Panc1 (cell line): ENCODE data around the gene OFD1. TPM values are rescaled to one million over a fixed set of nuclear protein-coding genes. Genes with fewer than 3 reads are reported as not detected.

ENCODE experiments used
- ATAC-seq: fragments of 200-7000 bp; cut with Tn5 transposase; 2 replicates; pipeline ENCODE4 v1.9.1; 2020; ENCODE audit warnings: mild to moderate bottlenecking, moderate library complexity
- BruUV-seq: library from RNA; stranded (reverse); fragments of 400-500 nt; replicated peaks from 2 replicates; lab custom pipeline; 2021; lab: Mats Ljungman, UMichigan
- CTCF ChIA-PET: fragments of 300-600 bp; sonication (Branson Sonifier 250); formaldehyde crosslinking; loops from one replicate; lab custom pipeline; 2022; ENCODE audit warnings: antibody characterized with exemption; lab: Charles Lee
- POLR2A ChIA-PET: fragments of 300-600 bp; sonication (Branson Sonifier 250); formaldehyde crosslinking; loops from one replicate; lab custom pipeline; 2022; ENCODE audit warnings: antibody characterized with exemption; lab: Charles Lee
- DNase-seq: peaks from one replicate; pipeline ENCODE4 v3.0.0-alpha.2; 2010; ENCODE audit warnings: low read depth, low spot score
- H3K27ac ChIP-seq: 2 replicates; pipeline ENCODE4 v1.5.1; 2011; ENCODE audit warnings: mild to moderate bottlenecking, low read length, inconsistent platforms
- H3K27me3 ChIP-seq: fragments of 200-500 bp; sonication (Bioruptor generic); 2 replicates; pipeline ENCODE4 v1.6.0; 2014; ENCODE audit warnings: low read length, inconsistent platforms; ENCODE audit not compliant: control insufficient read depth, insufficient read depth
- H3K36me3 ChIP-seq: fragments of 200-500 bp; sonication (Bioruptor generic); 2 replicates; pipeline ENCODE4 v1.5.1; 2014; ENCODE audit warnings: inconsistent platforms, mild to moderate bottlenecking, low read length, moderate library complexity; ENCODE audit not compliant: control insufficient read depth, insufficient read depth
- H3K4me1 ChIP-seq: 2 replicates; pipeline ENCODE4 v1.5.1; 2011; ENCODE audit warnings: inconsistent platforms, mild to moderate bottlenecking, low read length, moderate library complexity; ENCODE audit not compliant: control insufficient read depth, insufficient read depth
- H3K4me3 ChIP-seq, 2 experiments: 2 replicates each; pipeline ENCODE4 v1.5.1; 2011 to 2012; ENCODE audit warnings: low read depth in 2 of 2, low read length in 2 of 2, mild to moderate bottlenecking in 2 of 2, inconsistent platforms in 1 of 2, moderate library complexity in 1 of 2
- H3K9me3 ChIP-seq: fragments of 200-500 bp; sonication (Bioruptor generic); 2 replicates; pipeline ENCODE4 v1.5.1; 2014; ENCODE audit warnings: low read depth, mild to moderate bottlenecking, inconsistent platforms, low read length, moderate library complexity; ENCODE audit not compliant: control insufficient read depth, insufficient read depth
- CTCF ChIP-seq: fragments of 450-650 bp; IDR thresholded peaks from 2 replicates; pipeline ENCODE4 v1.5.1; 2017; ENCODE audit warnings: mild to moderate bottlenecking
- POLR2AphosphoS5 ChIP-seq: IDR thresholded peaks from 2 replicates; pipeline ENCODE4 v1.6.1; 2012; ENCODE audit warnings: mild to moderate bottlenecking, low read depth, low read length, moderate library complexity
- SIN3A ChIP-seq: IDR thresholded peaks from 2 replicates; pipeline ENCODE4 v1.6.1; 2012; ENCODE audit warnings: low read depth, mild to moderate bottlenecking, low read length, moderate library complexity, borderline replicate concordance; ENCODE audit not compliant: insufficient read depth
- TCF7L2 ChIP-seq: IDR thresholded peaks from 2 replicates; pipeline ENCODE4 v1.6.1; 2011; ENCODE audit warnings: mild to moderate bottlenecking, low read depth, low read length, inconsistent platforms
- in situ Hi-C: cut with HindIII; loops from 2 replicates; pipeline ENCODE4 v1.10.0; 2016; ENCODE audit warnings: low sequenced_read_pairs, low pct_unique_long_range_greater_than_20kb
- intact Hi-C: fragments of 100-400 bp; cut with micrococcal nuclease; formaldehyde crosslinking; loops from one replicate; pipeline ENCODE4 v1.10.0; 2022; ENCODE audit not compliant: unreplicated experiment
- total RNA-seq: library from RNA; stranded (reverse); gene quantifications from one replicate; pipeline ENCODE4 v1.2.1, GENCODE V29; 2021; ENCODE audit not compliant: unreplicated experiment
- TF ChIP-seq, protein P1 (sequence below), 2 experiments: IDR thresholded peaks; 2 replicates each; pipeline ENCODE4 v1.6.1; 2011 to 2012; ENCODE audit warnings: low read depth in 2 of 2, control low read depth in 1 of 2, low read length in 1 of 2, mild to moderate bottlenecking in 1 of 2, moderate library complexity in 1 of 2; ENCODE audit not compliant: insufficient read depth in 1 of 2

The OFD1 gene
- total RNA-seq, 1 experiment from 2014 or later = 22.8 TPM

DNA sequence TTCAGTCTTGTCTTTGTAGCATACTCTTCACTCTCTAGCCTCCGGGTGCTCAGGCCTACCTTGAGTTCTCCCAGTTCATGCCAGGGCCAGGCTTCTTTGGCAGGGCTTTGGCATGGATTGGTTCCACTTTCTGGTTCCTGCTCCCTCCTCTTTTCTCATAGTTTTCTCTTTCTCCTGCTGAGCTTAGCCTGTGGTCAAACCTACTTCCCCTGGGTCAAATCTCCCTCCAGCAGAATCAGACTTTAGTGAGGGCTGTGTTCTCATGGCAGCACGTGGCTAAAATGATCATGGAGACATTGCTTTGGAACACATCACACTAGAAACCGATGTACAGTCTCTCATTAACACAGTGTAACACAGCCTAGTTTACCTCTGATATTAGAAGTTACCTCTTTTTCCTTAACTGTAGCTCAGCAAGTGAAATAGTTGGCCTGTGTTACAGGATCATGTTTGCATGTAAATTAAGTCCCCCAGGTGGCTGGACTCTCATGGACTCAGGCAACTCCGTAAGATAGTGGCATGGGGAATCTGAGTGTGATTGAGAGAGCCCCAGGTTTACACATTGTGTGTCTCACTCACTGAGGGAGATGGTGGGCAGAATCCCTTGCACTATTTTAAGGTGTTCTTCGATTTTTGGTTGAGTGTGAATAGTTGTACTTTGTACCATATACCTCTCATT is 32.3 kb upstream of the OFD1 start:
- in situ Hi-C loops = no loop called here
- intact Hi-C loops = no loop called here
- Histone ChIP-seq H3K4me3 (no peak overlapping the region), H3K9me3 (no peaks in the 10 kb centered on the region), H3K27me3 (no peaks in the 10 kb centered on the region), H3K4me1 (no peaks in the 10 kb centered on the region), H3K27ac (no peak overlapping the region), H3K36me3 (no peaks in the 10 kb centered on the region)
- no TSS peak for BruUV-seq
- POLR2A ChIA-PET = no interaction called here
- CTCF ChIA-PET = no interaction called here
- ATAC-seq (no peak), DNase-seq (no peak)
- TF ChIP-seq POLR2AphosphoS5 (no peak), SIN3A (no peak), CTCF (no peak), TCF7L2 (no peak)
- TF ChIP-seq, protein P1, sequence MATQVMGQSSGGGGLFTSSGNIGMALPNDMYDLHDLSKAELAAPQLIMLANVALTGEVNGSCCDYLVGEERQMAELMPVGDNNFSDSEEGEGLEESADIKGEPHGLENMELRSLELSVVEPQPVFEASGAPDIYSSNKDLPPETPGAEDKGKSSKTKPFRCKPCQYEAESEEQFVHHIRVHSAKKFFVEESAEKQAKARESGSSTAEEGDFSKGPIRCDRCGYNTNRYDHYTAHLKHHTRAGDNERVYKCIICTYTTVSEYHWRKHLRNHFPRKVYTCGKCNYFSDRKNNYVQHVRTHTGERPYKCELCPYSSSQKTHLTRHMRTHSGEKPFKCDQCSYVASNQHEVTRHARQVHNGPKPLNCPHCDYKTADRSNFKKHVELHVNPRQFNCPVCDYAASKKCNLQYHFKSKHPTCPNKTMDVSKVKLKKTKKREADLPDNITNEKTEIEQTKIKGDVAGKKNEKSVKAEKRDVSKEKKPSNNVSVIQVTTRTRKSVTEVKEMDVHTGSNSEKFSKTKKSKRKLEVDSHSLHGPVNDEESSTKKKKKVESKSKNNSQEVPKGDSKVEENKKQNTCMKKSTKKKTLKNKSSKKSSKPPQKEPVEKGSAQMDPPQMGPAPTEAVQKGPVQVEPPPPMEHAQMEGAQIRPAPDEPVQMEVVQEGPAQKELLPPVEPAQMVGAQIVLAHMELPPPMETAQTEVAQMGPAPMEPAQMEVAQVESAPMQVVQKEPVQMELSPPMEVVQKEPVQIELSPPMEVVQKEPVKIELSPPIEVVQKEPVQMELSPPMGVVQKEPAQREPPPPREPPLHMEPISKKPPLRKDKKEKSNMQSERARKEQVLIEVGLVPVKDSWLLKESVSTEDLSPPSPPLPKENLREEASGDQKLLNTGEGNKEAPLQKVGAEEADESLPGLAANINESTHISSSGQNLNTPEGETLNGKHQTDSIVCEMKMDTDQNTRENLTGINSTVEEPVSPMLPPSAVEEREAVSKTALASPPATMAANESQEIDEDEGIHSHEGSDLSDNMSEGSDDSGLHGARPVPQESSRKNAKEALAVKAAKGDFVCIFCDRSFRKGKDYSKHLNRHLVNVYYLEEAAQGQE (IDR thresholded peaks at IDR 0.05; ENCODE audit: insufficient read depth in 1 of 2, low read depth in 2 of 2, low read length in 1 of 2) = no peak

DNA sequence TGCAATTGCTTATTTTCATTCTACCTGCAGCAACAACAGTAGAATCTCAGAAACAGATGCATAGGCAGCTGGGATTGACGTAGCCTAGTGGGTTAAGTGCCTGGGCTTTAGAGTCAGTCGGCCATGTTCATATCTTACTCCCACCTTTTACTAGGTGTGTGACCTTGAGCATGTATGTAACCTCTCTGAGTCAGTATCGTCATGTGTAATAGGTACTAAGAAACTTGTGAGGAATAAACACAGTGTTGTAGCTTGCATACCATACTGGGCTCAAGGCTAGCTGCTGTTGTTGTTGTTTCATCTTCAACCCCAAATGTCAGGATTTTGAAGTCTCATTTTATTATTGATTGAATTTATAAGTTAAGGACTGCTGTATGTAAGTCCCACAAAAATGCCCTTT is 31.4 kb upstream of the OFD1 start:
- no peak overlapping the region for H3K27ac ChIP-seq
- H3K9me3 ChIP-seq = no peaks in the 10 kb centered on the region
- in situ Hi-C loops (no loop called here), intact Hi-C loops (no loop called here)
- ChIA-PET CTCF (no interaction called here), POLR2A (no interaction called here)
- TF ChIP-seq TCF7L2 = no peak
- H3K4me1 ChIP-seq = no peaks in the 10 kb centered on the region
- no peaks in the 10 kb centered on the region for H3K36me3 ChIP-seq
- H3K4me3 ChIP-seq = no peak overlapping the region
- no peaks in the 10 kb centered on the region for H3K27me3 ChIP-seq
- no peak for ATAC-seq
- no peak for DNase-seq
- BruUV-seq = no TSS peak

- ChIA-PET POLR2A (no interaction called here), CTCF (no interaction called here)
- no peak overlapping the region for H3K4me3 ChIP-seq
- in situ Hi-C loops = no loop called here
- DNase-seq (no peak), ATAC-seq (no peak)
- H3K4me1 ChIP-seq = no peaks in the 10 kb centered on the region
- intact Hi-C loops = no loop called here
- H3K36me3 ChIP-seq = no peaks in the 10 kb centered on the region
- H3K27me3 ChIP-seq = no peaks in the 10 kb centered on the region
- H3K27ac ChIP-seq = no peak overlapping the region
- H3K9me3 ChIP-seq = no peaks in the 10 kb centered on the region
- BruUV-seq = no TSS peak
- TF ChIP-seq TCF7L2 (no peak), CTCF (no peak), POLR2AphosphoS5 (no peak), SIN3A (no peak)
- TF ChIP-seq, protein P1 (IDR thresholded peaks at IDR 0.05; ENCODE audit: insufficient read depth in 1 of 2, low read depth in 2 of 2, low read length in 1 of 2) = no peak
Measured at GRCh38 chrX:13703589-13703988, 31.0 kb upstream of the OFD1 start.
